GM13976 (cell line): ENCODE measurements around the gene UBE2D1.

ENCODE experiments used
- DNase-seq: peaks from one replicate; pipeline ENCODE4 v3.0.0; 2012; ENCODE audit warnings: low spot score
- in situ Hi-C: fragments of 300-500 bp; cut with MboI; formaldehyde crosslinking; loops from one replicate; pipeline ENCODE4 v1.12.0; 2022; ENCODE audit warnings: low sequenced_read_pairs, mixed read lengths, inconsistent platforms; ENCODE audit not compliant: unreplicated experiment
- TF ChIP-seq, protein P1 (sequence below): IDR thresholded peaks from 2 replicates; pipeline ENCODE4 v1.5.1; 2012; ENCODE audit warnings: borderline replicate concordance, mild to moderate bottlenecking; ENCODE audit not compliant: insufficient read depth; ENCODE audit errors: extremely low read depth, missing control alignments, control extremely low read depth

UBE2D1 gene

GRCh38 chr10:58334817-58335305 lies at the start of gene UBE2D1:
UBE2D1 (plus strand) TSS chr10:58335006; CDS start chr10:58335202, 196 bp downstream.
- in situ Hi-C loops, result no loop called here
- TF ChIP-seq, protein P1, sequence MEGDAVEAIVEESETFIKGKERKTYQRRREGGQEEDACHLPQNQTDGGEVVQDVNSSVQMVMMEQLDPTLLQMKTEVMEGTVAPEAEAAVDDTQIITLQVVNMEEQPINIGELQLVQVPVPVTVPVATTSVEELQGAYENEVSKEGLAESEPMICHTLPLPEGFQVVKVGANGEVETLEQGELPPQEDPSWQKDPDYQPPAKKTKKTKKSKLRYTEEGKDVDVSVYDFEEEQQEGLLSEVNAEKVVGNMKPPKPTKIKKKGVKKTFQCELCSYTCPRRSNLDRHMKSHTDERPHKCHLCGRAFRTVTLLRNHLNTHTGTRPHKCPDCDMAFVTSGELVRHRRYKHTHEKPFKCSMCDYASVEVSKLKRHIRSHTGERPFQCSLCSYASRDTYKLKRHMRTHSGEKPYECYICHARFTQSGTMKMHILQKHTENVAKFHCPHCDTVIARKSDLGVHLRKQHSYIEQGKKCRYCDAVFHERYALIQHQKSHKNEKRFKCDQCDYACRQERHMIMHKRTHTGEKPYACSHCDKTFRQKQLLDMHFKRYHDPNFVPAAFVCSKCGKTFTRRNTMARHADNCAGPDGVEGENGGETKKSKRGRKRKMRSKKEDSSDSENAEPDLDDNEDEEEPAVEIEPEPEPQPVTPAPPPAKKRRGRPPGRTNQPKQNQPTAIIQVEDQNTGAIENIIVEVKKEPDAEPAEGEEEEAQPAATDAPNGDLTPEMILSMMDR, result no peak
- peak; percentile 91 for DNase-seq

DNA sequence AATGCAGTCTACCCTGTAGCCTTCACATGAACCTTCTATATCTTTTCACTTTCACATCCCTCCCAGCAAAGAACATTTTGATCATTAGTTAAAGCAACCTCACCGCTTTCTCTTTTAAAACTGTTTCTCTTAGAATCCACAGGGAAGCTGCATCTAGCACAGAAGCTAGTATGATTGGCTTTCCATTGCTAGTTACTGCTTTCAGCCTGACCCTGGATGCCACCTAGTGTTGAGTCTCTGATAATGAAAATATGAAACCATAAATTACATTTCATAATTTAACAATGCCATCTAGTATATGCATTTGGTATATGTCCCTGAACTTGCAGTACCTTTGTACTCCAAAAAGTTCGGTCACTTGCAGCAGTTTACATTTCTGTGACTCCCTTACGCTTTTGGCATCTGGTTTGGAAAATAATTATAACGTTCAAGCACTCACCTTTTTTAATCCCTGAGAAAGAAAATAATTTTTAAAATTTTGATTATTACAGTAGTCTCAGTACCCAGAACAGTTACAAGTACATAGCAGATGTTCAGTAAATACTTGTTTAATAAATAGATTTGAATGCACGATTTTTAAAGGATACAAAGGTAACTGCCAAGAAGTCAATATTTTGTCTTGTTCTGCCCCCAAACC lies 43.1 kb upstream of the UBE2D1 start:
- in situ Hi-C loops, result loop anchor here (5.0 kb wide), 1 partner anchor 104 kb away; no protein-coding TSS in a partner anchor
- peak; percentile 46 for DNase-seq
- TF ChIP-seq, protein P1, result peak; percentile 45

GRCh38 chr10:58293989-58294388 lies 40.8 kb upstream of the UBE2D1 start:
- TF ChIP-seq, protein P1, result no peak
- in situ Hi-C loops, result loop anchor here (5.0 kb wide), 1 partner anchor 107 kb away; no protein-coding TSS in a partner anchor
- DNase-seq, result no peak

GRCh38 chr10:58299580-58299979 lies 35.2 kb upstream of the UBE2D1 start:
- TF ChIP-seq, protein P1, result peak; percentile 62
- peak; percentile 56 for DNase-seq
- in situ Hi-C loops, result no loop called here

DNA sequence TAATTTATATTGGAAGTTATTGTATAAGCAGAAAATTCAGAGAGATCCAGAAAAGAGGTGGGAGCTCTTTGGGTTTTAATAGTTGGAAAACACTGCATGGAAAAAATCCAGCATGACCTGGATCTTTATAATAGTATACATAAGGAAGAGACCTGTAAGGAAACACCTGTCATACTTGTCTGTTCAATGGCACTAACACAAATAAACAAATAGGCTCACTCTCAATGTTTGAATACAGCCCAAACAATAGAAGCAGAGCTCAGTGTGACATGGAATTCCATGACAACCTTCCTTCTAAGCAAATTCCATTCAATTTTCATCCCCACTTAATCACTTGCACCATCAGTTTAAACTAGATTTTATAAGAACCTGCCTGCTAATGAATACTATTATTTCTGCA lies 34.1 kb upstream of the UBE2D1 start:
- DNase-seq, result no peak
- TF ChIP-seq, protein P1, result no peak
- in situ Hi-C loops, result loop anchor here (25.0 kb wide), 1 partner anchor 462 kb away; no protein-coding TSS in a partner anchor

- in situ Hi-C loops, result loop anchor here (25.0 kb wide), 1 partner anchor 460 kb away; no protein-coding TSS in a partner anchor
- no peak for DNase-seq
- TF ChIP-seq, protein P1, result no peak
These were observed 32.6 kb upstream of the UBE2D1 start for GRCh38 chr10:58302254-58302653.
